SK-N-MC (cell line): ENCODE measurements around the gene NCOA5.

Experiments
- EZH2 ChIP-seq: fragments of 200-600 bp; sonication (generic); IDR thresholded peaks from one replicate; pipeline ENCODE4 v1.6.1; 2017; ENCODE audit warnings: antibody characterized with exemption
- POLR2AphosphoS5 ChIP-seq: IDR thresholded peaks from 2 replicates; pipeline ENCODE4 v1.6.1; 2012; ENCODE audit warnings: mild to moderate bottlenecking, low read depth, low read length, borderline replicate concordance

- TF ChIP-seq EZH2 = no peak
- TF ChIP-seq POLR2AphosphoS5 = no peak
Observed at GRCh38 chr20:46121184-46121930, 31.6 kb upstream of the NCOA5 start.
